GM19397 (cell line): Measurements from ENCODE around the gene CD72.

Experiments used
- ATAC-seq: cut with Tn5 transposase; IDR thresholded peaks from one replicate; pipeline ENCODE4 v1.9.1; 2021; ENCODE audit warnings: mild to moderate bottlenecking, moderate library complexity; ENCODE audit not compliant: unreplicated experiment

CD72 gene, protein sequence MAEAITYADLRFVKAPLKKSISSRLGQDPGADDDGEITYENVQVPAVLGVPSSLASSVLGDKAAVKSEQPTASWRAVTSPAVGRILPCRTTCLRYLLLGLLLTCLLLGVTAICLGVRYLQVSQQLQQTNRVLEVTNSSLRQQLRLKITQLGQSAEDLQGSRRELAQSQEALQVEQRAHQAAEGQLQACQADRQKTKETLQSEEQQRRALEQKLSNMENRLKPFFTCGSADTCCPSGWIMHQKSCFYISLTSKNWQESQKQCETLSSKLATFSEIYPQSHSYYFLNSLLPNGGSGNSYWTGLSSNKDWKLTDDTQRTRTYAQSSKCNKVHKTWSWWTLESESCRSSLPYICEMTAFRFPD

GRCh38 chr9:35618325-35618727, at the start of gene CD72:
Gene CD72, minus strand, starts transcription at chr9:35618413. Its CDS starts 110 bp downstream, at chr9:35618303.
- no peak for ATAC-seq

GRCh38 chr9:35667939-35668338, 49.7 kb upstream of the CD72 start:
- ATAC-seq, result no peak

DNA sequence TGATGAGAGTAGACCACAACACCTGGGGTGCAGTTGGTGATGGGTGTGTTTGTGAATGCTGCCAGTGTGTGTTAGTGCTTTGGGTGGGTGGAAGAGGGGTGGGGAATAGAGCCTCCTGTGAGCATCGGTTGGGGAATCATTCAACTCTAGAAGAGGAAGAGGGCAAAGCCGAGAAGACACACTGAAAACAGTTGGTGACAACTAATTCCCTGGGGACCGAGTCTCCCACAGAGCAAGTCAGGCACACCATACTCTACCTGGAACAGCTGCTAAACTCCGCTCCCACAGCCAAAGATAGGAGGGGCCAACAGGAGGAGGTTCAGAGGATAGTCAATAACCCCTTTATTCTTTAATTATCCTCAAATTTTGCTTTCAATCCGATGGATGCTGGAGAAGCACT, 48.3 kb upstream of the CD72 start:
- no peak for ATAC-seq

DNA sequence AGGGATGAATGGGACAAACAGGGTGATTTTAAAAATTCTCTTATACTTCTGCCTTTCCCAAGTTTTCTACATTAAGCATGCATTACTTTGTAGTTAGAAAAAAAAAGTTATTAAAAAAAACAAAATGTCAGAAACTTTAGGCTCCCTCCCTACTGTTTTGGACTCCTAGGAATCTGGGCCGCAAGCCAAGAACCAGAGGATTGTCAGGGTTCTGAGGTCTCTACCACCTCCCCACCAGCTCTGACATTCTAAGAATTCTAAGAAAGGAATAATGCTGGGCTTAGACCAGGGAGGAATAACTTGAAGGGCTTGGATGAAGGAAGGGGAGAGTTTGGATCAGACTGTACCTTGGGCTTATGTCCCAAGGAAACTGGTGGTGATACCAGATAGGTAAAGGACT, 47.8 kb upstream of the CD72 start:
- ATAC-seq, result no peak

- ATAC-seq, result no peak
These were observed 47.2 kb upstream of the CD72 start for GRCh38 chr9:35665471-35665818.

GRCh38 chr9:35664531-35665470, 46.6 kb upstream of the CD72 start, which contains the start of gene ARHGEF39:
Gene ARHGEF39, minus strand, starts transcription at chr9:35665195. Its CDS starts 26 bp downstream, at chr9:35665169.
- ATAC-seq, result peak; percentile 84

DNA sequence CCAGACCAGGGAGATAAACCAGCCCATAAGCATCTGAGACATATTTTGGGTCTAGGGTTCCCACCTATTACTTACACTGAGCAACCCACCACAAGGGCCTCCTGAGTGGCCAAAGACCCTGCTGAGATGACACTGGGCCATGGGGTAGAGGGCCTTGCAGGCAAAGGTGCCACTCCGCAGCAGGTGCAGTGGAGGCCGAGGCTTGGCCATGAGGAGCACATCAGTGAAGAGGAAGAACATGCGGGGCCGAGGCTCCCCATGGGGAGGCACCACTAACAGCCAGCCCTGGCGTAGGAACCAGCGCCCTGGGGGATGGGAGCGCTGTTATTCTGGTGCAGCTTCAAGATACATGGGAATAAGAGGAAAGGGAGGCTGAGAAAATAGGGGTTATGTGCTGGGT, 44.2 kb upstream of the CD72 start:
- ATAC-seq, result no peak

- no peak for ATAC-seq
These were observed 43.6 kb upstream of the CD72 start for GRCh38 chr9:35661756-35662350.

DNA sequence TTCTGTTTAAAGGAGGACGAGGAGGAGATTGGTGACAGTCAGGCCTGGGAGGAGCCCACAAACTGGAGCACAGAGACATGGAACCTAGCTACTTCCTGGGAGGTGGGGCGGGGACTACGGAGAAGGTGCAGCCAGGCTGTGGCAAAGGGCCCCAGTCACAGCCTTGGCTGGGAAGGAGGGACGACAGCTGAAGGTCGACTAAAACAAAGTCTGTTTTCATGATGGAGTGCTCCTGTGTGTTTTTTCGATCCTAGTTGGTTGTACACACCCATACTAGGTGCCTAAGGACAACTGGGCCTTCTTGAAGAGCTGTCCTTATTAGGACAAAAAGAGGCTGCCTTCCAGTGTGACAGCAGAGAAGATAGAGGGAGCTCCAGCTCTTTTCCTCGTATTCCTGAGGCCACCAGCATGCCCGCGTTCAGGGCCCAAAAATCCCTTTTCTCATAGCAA, 42.8 kb upstream of the CD72 start:
- ATAC-seq, result no peak

DNA sequence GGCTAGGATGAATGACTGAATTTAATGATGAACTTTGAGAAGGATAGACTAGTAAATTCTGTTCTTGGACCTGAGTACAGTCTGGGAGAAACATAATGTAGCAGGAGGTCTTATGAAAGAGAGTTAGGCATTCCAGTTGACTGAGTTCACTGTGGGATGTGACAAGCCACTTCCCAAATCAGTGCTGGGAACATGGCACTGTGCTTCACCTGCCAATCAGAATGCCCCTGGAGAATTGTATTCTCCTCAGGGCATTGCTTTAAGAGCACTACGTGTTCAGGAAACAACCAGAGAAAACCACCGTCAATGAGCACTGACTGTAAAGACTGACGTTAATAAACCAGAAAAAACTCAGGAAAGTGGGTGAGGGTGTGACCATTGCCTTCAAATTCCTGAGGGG, 41.1 kb upstream of the CD72 start:
- no peak for ATAC-seq

- ATAC-seq, result no peak
These were observed 40.7 kb upstream of the CD72 start for GRCh38 chr9:35658968-35659220.

DNA sequence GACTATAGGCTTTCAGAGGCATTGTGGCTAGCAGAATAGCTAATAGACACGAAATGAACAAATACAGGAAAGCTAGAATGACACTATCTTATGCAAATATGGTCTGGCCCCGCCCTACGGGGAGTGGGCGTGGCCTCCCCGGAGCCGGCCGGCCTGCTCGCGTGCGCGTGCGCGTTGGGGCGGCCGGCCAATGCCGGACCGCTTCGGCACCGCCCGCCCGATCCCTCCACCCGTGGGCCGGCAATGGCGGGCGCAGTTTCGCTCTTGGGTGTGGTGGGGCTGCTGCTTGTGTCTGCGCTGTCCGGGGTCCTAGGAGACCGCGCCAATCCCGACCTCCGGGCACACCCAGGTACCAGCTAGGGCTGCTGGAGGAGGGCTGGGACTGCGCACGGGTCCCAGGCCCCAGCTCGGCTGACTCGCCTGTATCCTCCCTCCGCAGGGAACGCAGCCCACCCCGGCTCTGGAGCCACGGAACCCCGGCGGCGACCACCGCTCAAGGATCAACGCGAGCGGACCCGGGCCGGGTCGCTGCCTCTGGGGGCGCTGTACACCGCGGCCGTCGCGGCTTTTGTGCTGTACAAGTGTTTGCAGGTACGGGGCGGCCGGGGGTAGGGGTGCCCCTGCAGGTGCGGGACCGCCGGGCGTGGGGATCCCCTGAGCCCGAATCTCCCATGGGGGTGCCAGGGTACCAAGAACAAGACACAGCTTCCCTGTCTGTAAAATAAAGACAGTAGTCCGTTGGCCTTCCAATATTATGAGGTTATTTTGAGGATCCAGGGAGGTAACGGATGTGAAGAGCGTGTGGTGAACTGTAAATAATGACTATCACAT, 40.1 kb upstream of the CD72 start, which contains the start of gene CCDC107:
Gene CCDC107 (plus strand): TSS at position 156 of the 831 bp plus-strand sequence. CDS start 88 bp downstream, at position 244.
- ATAC-seq, result peak; percentile 66

DNA sequence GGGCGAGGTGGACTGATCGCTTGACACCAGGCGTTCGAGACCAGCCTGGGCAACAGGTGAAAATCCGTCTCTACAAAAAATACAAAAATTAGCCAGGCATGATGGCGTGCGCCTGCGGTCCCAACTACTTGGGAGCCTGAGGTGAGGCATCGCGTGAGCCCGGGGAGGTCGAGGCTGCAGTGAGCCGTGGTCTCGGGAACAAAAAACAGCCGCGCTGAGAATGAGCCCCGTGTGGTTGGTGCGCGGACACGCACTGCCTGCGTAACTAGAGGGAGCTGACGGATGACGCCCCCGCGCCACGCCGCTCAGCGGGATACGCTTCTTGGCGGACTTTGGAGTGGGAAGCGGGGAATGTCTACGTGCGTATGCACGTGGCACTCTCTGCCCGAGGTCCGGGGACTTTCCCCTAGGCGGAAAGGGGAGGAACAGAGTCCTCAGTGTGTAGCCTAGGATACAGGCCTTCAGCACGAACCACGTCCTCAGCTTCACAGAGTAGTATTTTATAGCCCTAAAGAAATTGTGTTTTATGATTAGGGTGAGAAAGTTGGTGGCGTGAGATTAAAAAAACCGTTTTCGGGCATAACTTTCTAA, 39.4 kb upstream of the CD72 start, which contains the start of gene RMRP:
Gene RMRP (minus strand): TSS at position 474 of the 591 bp plus-strand sequence.
- peak; percentile 81 for ATAC-seq

DNA sequence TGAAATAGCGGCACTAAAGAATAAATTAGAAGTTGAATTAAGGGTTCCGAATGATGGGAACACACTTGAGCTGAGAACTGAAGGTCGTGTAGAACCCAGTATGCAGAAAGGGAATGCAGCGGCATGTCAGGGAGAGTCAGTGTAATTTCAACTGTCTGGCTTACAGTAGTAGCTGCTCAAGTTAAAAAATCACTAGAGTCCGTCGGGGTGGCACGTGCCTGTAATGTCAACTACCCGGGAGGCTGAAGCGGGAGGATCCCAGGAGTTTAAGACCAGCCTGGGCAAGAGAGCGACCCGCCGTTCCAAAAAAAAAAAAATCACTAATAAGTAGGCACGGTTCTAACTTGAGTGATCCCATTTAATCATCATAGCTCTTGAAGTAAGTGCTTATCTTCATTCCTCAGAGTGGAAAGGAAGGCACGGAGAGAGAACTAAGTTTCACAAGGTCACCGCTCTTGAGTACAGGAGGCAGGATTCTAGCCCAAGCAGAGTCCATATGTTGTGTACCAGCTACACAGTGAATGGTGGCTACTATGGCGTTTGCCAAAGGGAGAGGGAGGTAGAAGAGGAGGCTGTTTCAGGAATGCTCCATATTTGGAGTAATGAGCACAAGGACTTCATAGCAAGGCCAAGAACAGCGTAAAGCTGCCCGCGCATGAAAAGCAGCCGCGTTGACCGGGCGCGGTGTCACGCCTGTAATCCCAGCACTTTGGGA, 38.8 kb upstream of the CD72 start:
- ATAC-seq, result no peak

DNA sequence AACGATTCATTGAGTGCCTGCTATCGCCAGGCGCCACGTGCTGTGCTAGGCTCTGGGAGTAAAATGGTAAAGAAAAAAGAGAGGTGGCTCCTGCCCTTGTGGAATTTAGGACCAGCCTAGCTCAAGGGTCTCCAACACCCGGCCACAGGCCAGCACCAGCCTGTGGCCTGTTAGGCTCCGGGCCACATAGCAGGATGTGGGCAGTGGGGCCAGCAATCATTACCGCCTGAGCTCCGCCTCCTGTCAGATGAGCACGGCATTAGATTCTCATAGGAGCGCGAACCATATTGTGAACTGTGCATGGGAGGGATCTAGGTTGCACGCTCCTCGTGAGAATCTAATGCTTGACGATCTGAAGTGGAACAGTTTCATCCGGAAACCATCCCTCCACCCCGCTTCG, 38.1 kb upstream of the CD72 start:
- ATAC-seq, result no peak

- no peak for ATAC-seq
These were observed 35.4 kb upstream of the CD72 start for GRCh38 chr9:35653611-35654010.

- no peak for ATAC-seq
These were observed 34.6 kb upstream of the CD72 start for GRCh38 chr9:35652829-35653209.

DNA sequence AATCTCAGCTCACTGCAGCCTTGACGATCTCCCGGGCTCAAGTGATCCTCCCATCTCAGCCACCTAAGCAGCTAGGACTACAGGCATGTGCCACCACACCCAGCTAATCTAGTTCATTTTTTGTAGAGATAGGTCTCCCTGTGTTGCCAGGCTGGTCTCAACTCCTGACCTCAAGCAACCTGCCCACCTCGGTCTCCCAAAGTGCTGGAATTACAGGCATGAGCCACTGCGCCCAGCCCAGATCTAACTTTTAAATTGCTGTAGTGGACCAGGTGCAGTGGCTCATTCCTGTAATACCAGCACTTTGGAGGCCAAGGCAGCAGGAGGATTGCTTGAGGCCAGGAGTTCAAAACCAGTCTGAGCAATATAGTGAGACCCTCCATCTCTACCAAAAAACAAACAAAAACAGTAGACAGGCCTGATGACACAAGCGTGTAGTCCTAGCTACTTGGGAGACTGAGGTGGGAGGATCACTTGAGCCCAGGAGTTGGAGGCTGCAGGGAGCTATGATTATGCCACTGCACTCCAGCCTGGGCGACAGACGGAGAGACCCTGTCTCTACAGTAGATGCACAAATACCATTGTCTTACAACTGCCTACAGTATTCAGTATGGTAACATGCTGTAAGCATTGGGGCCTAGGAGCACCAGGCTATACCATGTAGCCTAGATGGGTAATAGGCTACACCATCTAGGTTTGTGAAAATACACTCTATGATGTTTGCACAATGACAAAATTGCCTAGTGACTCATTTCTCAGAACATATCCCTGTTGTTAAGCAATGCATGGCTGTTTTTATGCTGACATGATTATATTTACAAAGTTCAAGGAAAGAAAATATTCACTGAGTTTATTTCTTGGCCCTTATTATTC, 34.0 kb upstream of the CD72 start:
- no peak for ATAC-seq
